Neural cell (in vitro differentiated cells): ENCODE data around the gene FNDC3B. TPM values are rescaled to one million over a fixed set of nuclear protein-coding genes. Genes with fewer than 3 reads are reported as not detected.

Experiments
- H2AFZ ChIP-seq: fragments of 200-600, 300-800 bp; sonication (generic), shearing (Covaris generic); 2 replicates; pipeline ENCODE4 v1.6.0; 2014; ENCODE audit warnings: low read depth, mild to moderate bottlenecking, antibody characterized with exemption, low read length, moderate library complexity
- H3F3A ChIP-seq: fragments of 200-600 bp; shearing (Covaris generic); 2 replicates; pipeline ENCODE4 v1.6.1; 2016; ENCODE audit warnings: mild to moderate bottlenecking, moderate library complexity, mixed read lengths, antibody characterized with exemption, low read length; ENCODE audit not compliant: insufficient read depth, poor library complexity, severe bottlenecking
- H3K27ac ChIP-seq: fragments of 200-600, 300-800 bp; sonication (generic), shearing (Covaris generic); 2 replicates; pipeline ENCODE4 v1.5.1; 2014; ENCODE audit warnings: mild to moderate bottlenecking, low read length, moderate library complexity
- H3K27me3 ChIP-seq: fragments of 300-800, 200-600 bp; sonication (generic), shearing (Covaris generic); 2 replicates; pipeline ENCODE4 v1.6.0; 2014; ENCODE audit warnings: mild to moderate bottlenecking, low read depth, low read length, moderate library complexity; ENCODE audit not compliant: insufficient read depth
- H3K36me3 ChIP-seq: fragments of 300-800, 200-600 bp; sonication (generic), shearing (Covaris generic); 2 replicates; pipeline ENCODE4 v1.5.1; 2014; ENCODE audit warnings: mild to moderate bottlenecking, antibody characterized with exemption, low read length, moderate library complexity; ENCODE audit not compliant: insufficient read depth
- H3K4me2 ChIP-seq: fragments of 300-800, 200-600 bp; sonication (generic), shearing (Covaris generic); 2 replicates; pipeline ENCODE4 v1.6.0; 2014; ENCODE audit warnings: mild to moderate bottlenecking, low read length
- H3K4me3 ChIP-seq: fragments of 300-800, 200-600 bp; sonication (generic), shearing (Covaris generic); 2 replicates; pipeline ENCODE4 v1.5.1; 2014; ENCODE audit warnings: mild to moderate bottlenecking, low read length, moderate library complexity
- H3K79me2 ChIP-seq: fragments of 200-600 bp; shearing (Covaris generic); replicated peaks from 2 replicates; pipeline ENCODE4 v1.6.0; 2014; ENCODE audit warnings: mild to moderate bottlenecking, low read length, moderate library complexity; ENCODE audit not compliant: insufficient read depth
- H3K9ac ChIP-seq: fragments of 300-800, 200-600 bp; sonication (generic), shearing (Covaris generic); 2 replicates; pipeline ENCODE4 v1.6.1; 2016; ENCODE audit warnings: mild to moderate bottlenecking, low read length, mixed read lengths
- H3K9me2 ChIP-seq: fragments of 200-600 bp; shearing (Covaris generic); 2 replicates; pipeline ENCODE4 v1.6.1; 2016; ENCODE audit warnings: mild to moderate bottlenecking, low read length, mixed read lengths; ENCODE audit not compliant: insufficient read depth
- H3K9me3 ChIP-seq: fragments of 200-600, 300-800 bp; sonication (generic), shearing (Covaris generic); 2 replicates; pipeline ENCODE4 v1.6.1; 2016; ENCODE audit warnings: mild to moderate bottlenecking, mixed run types, low read length, moderate library complexity, mixed read lengths
- H4K20me1 ChIP-seq: fragments of 200-600 bp; shearing (Covaris generic); 2 replicates; pipeline ENCODE4 v1.6.1; 2016; ENCODE audit warnings: mild to moderate bottlenecking, mixed run types; ENCODE audit not compliant: insufficient read depth
- CTCF ChIP-seq: fragments of 450-650 bp; IDR thresholded peaks from 2 replicates; pipeline ENCODE4 v1.5.1; 2014; ENCODE audit warnings: antibody characterized with exemption, mild to moderate bottlenecking, moderate library complexity; ENCODE audit not compliant: poor library complexity, severe bottlenecking
- EP300 ChIP-seq: fragments of 450-650 bp; conservative IDR thresholded peaks from 2 replicates; pipeline ENCODE4 v1.6.1; 2014; ENCODE audit warnings: antibody characterized with exemption, mild to moderate bottlenecking, moderate library complexity; ENCODE audit not compliant: poor library complexity, severe bottlenecking
- EZH2 ChIP-seq: fragments of 200-600, 300-800 bp; shearing (Covaris generic), sonication (generic); IDR thresholded peaks from 2 replicates; pipeline ENCODE4 v1.6.1; 2014; ENCODE audit warnings: antibody characterized with exemption, low read length, borderline replicate concordance, mild to moderate bottlenecking; ENCODE audit not compliant: insufficient read depth, poor library complexity, severe bottlenecking
- MXI1 ChIP-seq: fragments of 450-650 bp; conservative IDR thresholded peaks from 2 replicates; pipeline ENCODE4 v1.6.1; 2014; ENCODE audit warnings: antibody characterized with exemption, mild to moderate bottlenecking; ENCODE audit not compliant: poor library complexity, severe bottlenecking
- POLR2AphosphoS5 ChIP-seq: IDR thresholded peaks from 2 replicates; pipeline ENCODE4 v1.6.1; 2012
- RAD21 ChIP-seq: fragments of 450-650 bp; conservative IDR thresholded peaks from 2 replicates; pipeline ENCODE4 v1.6.1; 2014; ENCODE audit warnings: antibody characterized with exemption, mild to moderate bottlenecking, moderate library complexity
- SMC3 ChIP-seq: fragments of 450-650 bp; conservative IDR thresholded peaks from 2 replicates; pipeline ENCODE4 v1.6.1; 2014; ENCODE audit warnings: antibody characterized with exemption, mild to moderate bottlenecking, moderate library complexity; ENCODE audit not compliant: poor library complexity
- TAF1 ChIP-seq: IDR thresholded peaks from 2 replicates; pipeline ENCODE4 v1.6.1; 2012; ENCODE audit warnings: low read depth
- polyA plus RNA-seq: library from polyadenylated mRNA; depleted of rRNA; stranded (reverse); fragments of >200 nt; gene quantifications from 2 replicates; pipeline ENCODE4 v1.2.3, GENCODE V29; 2014
- TF ChIP-seq, protein P1 (sequence below): IDR thresholded peaks from 2 replicates; pipeline ENCODE4 v1.6.1; 2012; ENCODE audit warnings: borderline replicate concordance

The FNDC3B gene
- polyA plus RNA-seq, 1 donor from 2014 or later, result 4.9 TPM

DNA sequence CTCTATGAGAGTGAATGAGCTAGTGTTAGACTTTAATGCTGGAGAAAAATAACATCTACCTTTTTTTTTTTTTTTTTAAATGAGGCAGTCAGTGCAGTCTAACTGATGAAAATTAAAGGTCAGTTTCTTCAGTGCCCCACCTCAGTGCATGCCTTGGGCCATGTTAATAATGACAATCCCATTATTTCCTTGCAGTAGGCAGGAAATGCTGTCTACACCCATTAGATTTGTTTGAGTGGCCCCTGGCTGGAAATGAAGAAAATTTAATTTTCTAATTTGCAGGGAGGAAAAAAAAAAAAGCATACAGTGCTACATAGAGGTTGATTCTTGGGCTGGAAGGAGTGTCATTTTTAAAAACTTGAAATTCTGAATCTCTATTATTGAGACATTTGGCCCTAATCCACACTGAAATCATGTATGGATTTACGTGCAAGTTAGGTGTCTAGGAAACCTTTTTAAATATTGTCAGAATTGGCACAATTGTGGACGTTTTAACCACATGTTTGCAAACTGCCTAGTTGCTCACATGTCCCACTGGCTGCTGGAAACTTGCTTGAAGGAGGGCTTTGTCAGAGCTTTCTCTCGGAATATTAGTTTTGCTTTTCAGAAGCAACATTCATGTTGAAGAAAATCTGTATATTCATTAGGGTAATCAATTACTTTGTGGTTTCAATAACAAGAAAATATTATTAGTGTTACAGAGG is 18.4 kb downstream of the FNDC3B start:
- Histone ChIP-seq H3K27ac (no peak overlapping the region), H3K27me3 (no peaks in the 10 kb centered on the region), H3K79me2 (peaks cover 19% of the 10 kb centered on the region), H3F3A (no peaks in the 10 kb centered on the region), H3K9ac (no peak overlapping the region), H4K20me1 (no peaks in the 10 kb centered on the region), H3K36me3 (no peaks in the 10 kb centered on the region), H3K9me2 (no peaks in the 10 kb centered on the region), H2AFZ (no peak overlapping the region), H3K9me3 (no peaks in the 10 kb centered on the region), H3K4me3 (no peak overlapping the region), H3K4me2 (no peak overlapping the region)
- no peak for TF ChIP-seq TAF1
- TF ChIP-seq CTCF, result no peak
- no peak for TF ChIP-seq POLR2AphosphoS5
- TF ChIP-seq EP300, result no peak
- no peak for TF ChIP-seq EZH2
- TF ChIP-seq, protein P1, sequence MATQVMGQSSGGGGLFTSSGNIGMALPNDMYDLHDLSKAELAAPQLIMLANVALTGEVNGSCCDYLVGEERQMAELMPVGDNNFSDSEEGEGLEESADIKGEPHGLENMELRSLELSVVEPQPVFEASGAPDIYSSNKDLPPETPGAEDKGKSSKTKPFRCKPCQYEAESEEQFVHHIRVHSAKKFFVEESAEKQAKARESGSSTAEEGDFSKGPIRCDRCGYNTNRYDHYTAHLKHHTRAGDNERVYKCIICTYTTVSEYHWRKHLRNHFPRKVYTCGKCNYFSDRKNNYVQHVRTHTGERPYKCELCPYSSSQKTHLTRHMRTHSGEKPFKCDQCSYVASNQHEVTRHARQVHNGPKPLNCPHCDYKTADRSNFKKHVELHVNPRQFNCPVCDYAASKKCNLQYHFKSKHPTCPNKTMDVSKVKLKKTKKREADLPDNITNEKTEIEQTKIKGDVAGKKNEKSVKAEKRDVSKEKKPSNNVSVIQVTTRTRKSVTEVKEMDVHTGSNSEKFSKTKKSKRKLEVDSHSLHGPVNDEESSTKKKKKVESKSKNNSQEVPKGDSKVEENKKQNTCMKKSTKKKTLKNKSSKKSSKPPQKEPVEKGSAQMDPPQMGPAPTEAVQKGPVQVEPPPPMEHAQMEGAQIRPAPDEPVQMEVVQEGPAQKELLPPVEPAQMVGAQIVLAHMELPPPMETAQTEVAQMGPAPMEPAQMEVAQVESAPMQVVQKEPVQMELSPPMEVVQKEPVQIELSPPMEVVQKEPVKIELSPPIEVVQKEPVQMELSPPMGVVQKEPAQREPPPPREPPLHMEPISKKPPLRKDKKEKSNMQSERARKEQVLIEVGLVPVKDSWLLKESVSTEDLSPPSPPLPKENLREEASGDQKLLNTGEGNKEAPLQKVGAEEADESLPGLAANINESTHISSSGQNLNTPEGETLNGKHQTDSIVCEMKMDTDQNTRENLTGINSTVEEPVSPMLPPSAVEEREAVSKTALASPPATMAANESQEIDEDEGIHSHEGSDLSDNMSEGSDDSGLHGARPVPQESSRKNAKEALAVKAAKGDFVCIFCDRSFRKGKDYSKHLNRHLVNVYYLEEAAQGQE, result no peak
- no peak for TF ChIP-seq RAD21
- no peak for TF ChIP-seq MXI1
- no peak for TF ChIP-seq SMC3

DNA sequence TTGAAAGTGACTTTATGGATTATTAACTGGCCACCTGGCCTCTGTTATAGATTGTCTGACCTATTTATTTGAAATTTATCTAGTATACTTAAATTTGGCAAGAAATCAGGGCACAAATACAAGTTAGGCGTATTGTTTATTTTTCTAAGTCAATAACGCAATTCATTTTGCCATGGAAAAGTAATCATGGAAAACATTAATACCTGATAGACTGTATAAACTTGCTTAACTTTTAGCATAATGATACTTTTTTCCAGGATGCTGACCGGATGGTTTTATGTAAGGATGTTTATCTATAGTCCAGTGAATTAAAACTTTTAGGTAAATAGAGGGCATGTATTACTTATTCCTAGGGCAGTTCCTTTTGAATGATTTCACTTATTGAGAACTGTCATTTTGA is 20.2 kb downstream of the FNDC3B start:
- Histone ChIP-seq H3K9me3 (no peaks in the 10 kb centered on the region), H3K9me2 (no peaks in the 10 kb centered on the region), H3K79me2 (peaks cover 31% of the 10 kb centered on the region), H3K4me3 (no peak overlapping the region), H2AFZ (no peak overlapping the region), H3K36me3 (no peaks in the 10 kb centered on the region), H3F3A (no peaks in the 10 kb centered on the region), H4K20me1 (no peaks in the 10 kb centered on the region), H3K27me3 (no peaks in the 10 kb centered on the region), H3K4me2 (no peak overlapping the region), H3K9ac (no peak overlapping the region), H3K27ac (no peak overlapping the region)
- no peak for TF ChIP-seq CTCF
- TF ChIP-seq, protein P1, result no peak
- no peak for TF ChIP-seq SMC3
- TF ChIP-seq RAD21, result no peak
- TF ChIP-seq EZH2, result no peak
- no peak for TF ChIP-seq EP300
- no peak for TF ChIP-seq TAF1
